Vein endothelial cell (primary cell): ENCODE data around the gene NAE1. TPM values are rescaled to one million over a fixed set of nuclear protein-coding genes. Genes with fewer than 3 reads are reported as not detected.

Source experiments
- total RNA-seq: library from RNA; depleted of rRNA; stranded (reverse); fragments of >200 nt; gene quantifications from 2 replicates; pipeline ENCODE4 v1.2.3, GENCODE V29; 2012

Gene NAE1
- total RNA-seq: 51.9 and 66.2 TPM in 2 replicates

DNA sequence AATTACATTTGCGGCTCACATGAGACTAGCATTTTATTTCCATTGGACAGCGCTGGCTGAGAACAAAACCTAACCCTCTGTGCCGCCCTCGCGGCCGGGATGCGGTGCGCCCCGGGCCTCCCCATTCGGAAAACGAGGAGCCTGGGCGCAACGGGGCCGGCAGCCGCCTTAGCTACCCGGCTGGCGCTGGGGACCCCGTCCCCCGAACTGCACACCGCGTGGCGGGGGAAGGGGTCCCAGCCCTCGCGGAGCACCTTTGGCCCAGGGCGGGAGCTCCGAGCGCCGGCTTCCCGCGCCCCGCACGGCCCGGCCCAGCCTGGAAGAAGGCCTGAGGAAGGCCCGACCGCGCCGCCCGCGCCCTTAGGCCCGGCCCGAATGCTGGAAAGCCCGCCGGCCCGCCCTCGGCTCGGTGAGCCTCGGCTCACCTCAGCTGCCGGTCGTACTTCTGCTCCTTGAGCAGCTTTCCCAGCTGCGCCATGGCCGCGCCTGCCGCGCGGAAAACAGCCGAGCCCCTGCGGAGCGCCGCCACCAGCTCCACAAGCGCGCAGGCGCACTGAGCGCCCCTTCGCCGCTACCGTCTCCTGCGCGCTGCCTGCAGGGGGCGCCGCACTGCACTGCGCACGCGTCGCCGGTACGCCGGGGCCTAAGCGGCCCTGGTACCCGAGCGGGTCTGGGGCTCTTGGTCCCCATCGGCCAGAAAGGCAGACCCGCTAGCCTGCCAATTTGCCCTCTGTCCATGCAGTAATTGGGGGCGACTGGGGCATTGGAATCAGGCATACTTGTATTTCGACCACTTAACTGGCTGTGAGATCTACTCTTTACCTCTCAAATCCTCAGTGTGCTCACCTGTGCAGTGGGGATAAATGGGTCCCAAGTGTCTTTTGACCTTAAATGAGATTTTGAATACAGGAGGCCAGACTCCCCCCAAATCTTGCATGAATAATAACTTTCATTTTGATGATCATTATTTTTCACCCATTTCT, at the start of gene NAE1:
NAE1 (minus strand) TSS at position 555 of the 983 bp plus-strand sequence; CDS start at position 478, 77 bp downstream.

GRCh38 chr16:66844342-66845079, 13.7 kb upstream of the NAE1 start, which contains the start of gene CA7:
Gene CA7, plus strand, starts transcription at chr16:66844414. Its CDS starts 74 bp downstream, at chr16:66844488.

DNA sequence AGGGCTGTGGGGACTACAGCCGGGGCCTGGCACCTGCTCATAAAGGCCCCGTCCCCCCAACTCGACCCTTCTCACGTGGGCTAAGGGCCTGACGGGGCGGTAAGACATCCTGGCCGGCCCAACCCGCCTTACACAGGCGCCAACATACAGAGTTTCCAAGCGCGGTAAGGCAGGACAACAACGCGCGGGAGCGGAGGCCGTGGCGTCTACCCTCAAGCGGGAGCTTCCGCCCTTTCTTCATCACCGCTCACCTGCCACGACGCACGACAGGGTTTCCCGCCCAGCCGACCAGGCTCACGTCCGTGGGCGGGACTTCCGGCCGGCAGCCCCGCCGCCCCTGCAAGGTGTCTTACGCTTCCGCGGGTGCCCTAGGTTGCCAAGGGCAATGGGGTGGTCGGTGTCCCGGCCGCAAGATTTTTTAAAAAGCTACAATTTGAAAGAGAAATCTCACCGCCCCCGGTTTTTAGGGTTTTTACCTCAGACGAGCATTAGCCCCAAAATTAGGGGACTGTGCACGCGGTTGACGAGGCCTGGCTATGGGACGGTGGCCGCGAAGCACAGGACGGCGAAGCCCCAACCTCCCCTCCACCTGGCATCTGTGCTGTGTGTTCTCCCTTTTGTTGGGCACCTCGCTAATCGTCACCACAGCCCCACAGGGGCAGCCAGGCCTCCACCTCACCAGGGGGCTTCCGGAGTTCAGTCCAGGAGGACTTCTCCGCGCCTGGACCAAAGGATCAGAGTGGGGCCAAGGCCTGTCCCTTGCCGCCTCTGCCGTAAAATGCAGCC, 29.3 kb downstream of the NAE1 start, which contains the start of gene TERB1:
TERB1 (minus strand) TSS at position 265 of the 786 bp plus-strand sequence. CDS start 4,786 bp downstream, outside the sequence.

Other genes with a start within 250 kb of the NAE1 start
- 63.1 and 64.3 TPM in 2 replicates for gene CMTM3, start 226.3 kb downstream of the NAE1 start, total RNA-seq
- gene CMTM4, start 134.2 kb downstream of the NAE1 start, total RNA-seq: 13.0 and 16.0 TPM in 2 replicates
- gene DYNC1LI2, start 79.4 kb downstream of the NAE1 start, total RNA-seq: 151 and 204 TPM in 2 replicates
- gene TERB1, start 29.4 kb downstream of the NAE1 start, total RNA-seq: 0.10 TPM in 1 of 2 replicates, not detected in the other
- not detected in 2 replicates for gene CA7, start 13.4 kb upstream of the NAE1 start, total RNA-seq
- 8.2 and 12.2 TPM in 2 replicates for gene PDP2, start 49.5 kb upstream of the NAE1 start, total RNA-seq
- gene CDH16, start 87.9 kb upstream of the NAE1 start, total RNA-seq: not detected in 2 replicates
- gene RRAD, start 94.6 kb upstream of the NAE1 start, total RNA-seq: under 0.01 and 0.19 TPM in 2 replicates
- gene CIAO2B, start 103.4 kb upstream of the NAE1 start, total RNA-seq: 109 and 131 TPM in 2 replicates
- gene CES2, start 104.5 kb upstream of the NAE1 start, total RNA-seq: 28.5 and 30.4 TPM in 2 replicates
- gene CES3, start 130.3 kb upstream of the NAE1 start, total RNA-seq: not detected in 2 replicates
- 1.9 and 2.0 TPM in 2 replicates for gene CES4A, start 157.6 kb upstream of the NAE1 start, total RNA-seq
- 78.1 and 101 TPM in 2 replicates for gene CBFB, start 198.2 kb upstream of the NAE1 start, total RNA-seq